GM19438 (cell line): ENCODE data around the gene IGFBP5.

Experiments used
- ATAC-seq: cut with Tn5 transposase; IDR thresholded peaks from one replicate; pipeline ENCODE4 v1.9.1; 2021; ENCODE audit warnings: low read depth; ENCODE audit not compliant: unreplicated experiment

IGFBP5 gene

DNA sequence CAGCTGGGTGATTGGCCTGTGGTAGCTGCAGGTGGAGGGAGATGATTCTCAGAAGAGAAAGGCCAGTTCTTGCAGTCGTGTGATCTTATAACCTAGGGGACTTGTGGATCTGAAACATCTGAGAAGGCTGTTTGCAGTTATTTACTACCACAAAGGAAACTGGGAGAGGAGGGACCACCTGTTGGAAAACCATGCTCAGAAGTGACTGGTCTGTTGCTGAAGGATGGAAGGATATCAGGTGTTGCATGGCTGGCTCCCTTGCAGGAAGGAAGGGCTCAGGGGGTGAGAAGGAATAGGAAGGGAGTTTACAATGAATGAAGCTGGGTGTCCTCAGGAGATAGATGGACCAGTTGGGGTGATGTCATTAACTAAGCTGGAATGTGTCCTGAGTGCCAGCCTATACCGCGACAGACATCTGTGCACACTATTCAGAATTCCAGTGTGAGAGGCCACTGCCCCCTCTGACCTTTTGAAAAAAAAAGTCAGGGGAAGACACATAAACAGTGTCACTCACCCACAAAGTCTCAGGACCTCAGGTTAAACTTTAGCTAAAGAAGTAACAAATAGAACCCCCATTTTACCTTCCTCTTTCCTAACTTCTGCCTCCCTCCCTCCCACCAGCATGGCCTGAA is 44.6 kb downstream of the IGFBP5 start:
- ATAC-seq, result no peak

DNA sequence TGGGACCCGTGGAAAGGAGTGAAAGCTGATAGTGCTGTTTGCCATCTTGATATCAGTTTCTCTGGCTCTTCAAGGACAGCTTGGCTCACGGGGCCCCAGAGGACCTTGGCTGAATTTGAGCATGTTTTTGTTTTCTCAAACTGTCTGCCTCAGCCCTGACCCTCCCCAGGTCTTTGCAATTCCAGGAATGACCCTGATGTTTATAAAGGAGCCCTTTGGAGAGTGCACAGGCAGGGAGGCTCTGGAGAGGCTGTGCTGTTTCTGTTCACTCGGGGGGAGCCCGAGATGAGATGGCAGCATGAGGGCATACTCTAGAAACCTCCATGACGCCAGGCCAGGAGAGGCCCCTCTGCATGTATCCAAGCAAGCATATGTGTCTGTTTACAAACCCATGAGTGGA is 45.8 kb downstream of the IGFBP5 start:
- no peak for ATAC-seq

DNA sequence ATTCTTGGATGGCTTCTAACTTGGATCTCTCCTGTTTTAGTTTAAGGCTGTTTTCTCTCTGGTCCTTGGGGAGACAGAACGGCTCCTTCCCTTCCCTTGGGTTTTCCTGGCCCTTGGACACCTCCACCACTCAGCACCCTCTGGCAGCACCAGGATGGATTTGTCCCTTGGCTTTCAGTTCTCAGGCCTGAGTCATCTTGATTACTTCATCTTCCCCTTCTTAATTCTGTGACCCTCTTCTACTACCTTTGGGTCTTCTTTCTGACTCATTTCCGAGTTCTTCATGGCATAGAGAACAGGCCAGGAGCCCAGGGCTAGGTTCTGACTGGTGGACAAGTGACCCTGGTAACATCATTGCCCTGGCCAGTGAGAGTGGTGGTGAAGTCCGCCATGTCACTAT is 47.2 kb downstream of the IGFBP5 start:
- no peak for ATAC-seq

DNA sequence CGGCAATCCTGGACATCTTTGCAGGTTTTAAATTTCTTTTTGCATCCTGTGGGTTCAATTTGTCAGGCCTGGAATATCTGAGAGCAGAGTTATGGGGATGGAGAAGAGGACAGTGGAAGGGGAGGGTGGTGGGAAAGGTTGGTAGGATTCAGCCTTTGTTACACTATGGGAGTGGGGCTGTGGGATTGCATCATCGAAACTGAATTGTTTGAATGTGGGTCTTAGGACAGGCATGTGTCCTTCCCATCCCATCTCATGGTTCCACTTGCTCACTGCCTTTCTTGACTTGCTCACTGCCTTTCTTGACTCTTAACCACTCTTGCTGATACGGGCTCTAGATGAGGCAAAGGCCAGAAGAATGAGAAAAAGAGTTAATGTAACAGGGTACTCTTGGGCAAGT is 49.2 kb downstream of the IGFBP5 start:
- no peak for ATAC-seq

DNA sequence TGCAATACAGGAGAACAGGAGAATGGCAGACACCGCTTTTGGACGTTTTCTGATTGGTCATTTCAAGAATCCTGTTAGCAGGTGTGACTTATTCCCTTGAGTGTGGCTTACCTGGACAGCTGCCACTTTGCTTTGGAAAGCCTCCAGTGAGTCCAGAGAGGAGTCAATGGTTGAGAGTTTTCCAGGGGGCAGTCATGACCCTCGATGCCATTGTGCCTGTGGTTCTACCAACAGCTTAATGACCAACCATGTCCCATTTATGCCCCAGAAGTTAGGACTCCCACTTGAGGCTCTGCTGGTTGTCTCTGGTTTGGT is 49.8 kb downstream of the IGFBP5 start:
- no peak for ATAC-seq

DNA sequence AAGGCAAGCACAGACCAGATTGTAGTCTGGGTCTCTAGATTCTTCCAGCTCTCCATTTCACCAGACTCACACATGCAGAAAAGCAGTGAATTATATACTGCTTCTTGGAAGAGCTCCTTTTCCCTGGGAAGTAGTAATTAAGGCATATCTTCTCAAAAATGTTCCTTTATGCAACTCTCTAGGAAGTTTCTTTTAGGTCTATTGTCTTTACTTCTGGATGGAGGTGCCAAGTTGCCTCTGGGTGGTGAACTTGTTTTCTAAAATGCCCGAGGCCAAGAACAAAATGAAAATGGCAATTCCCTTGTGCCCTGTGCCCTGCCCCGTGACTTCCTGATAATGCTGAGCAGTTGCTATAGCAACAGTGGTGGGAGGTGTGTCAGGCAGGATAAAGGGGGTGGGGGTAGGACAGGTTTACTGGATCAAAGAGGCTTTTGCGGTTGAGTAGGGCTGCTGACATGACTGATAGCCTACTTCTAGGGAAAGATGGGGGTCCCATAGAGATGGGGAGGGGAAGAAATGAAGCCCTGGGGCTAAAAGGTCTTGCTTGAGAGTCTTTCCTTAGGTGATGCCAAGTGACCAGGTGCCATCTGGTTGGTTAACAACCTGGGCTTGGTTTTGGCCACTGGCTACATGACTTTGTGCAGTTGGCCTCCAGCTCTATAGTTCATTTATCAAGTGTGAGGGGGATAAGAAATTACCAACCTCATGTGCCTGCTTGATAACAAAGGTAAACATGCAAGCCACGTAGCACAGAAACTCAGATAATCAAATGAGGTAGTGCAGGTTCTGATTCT is 50.3 kb downstream of the IGFBP5 start:
- no peak for ATAC-seq

DNA sequence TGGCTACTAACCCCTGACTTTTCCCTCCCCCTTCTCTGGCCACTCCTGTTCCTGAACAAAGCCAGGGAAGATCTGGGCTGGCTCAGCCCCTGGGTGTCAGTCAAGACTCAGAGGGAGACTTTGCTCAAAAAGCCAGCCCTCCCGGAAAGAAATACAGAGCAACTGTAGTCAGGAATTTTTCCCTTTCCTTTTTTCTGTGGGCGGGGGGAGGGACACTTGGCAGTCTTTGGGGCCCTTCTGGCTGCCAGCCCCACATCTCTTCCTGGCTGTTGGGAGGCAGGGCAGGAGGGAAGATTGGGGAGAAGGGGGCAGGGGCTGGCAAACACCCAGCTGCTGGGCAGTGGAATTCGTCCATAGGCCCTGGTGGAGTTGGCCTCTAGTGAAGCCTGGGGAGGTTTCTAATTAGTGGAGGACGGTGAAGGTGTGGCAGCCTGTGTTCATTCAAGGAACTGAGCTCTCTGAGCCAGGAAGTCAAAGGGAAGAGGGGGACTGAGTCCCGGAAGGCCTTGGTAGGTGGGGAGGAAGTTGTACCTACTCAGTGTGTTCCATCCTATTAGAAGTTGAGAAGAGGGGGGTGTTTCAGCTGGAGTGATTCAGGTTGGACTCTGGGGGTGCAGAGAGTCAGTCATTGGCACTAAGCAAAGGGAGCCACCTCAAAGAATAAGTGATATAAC is 51.2 kb downstream of the IGFBP5 start:
- no peak for ATAC-seq

DNA sequence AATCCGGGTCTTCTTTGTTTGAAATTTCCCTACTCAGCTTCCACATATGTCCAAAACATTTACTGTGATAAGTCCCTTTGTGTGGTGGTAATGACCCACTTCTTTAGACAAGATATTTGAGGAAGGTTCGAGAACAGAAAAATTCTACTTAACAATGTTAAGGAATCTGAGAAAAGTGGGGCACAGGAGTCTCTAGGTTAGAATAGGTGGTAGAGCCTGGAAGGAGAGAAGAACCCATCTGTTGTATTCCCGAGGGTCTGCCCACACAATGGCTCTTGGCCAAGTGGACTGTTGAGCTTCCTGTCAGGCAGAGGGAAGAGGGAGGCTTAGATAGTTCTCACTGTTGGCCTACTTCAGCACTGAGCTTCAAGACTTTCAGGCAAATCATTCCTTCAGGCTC is 57.9 kb downstream of the IGFBP5 start:
- ATAC-seq, result no peak

DNA sequence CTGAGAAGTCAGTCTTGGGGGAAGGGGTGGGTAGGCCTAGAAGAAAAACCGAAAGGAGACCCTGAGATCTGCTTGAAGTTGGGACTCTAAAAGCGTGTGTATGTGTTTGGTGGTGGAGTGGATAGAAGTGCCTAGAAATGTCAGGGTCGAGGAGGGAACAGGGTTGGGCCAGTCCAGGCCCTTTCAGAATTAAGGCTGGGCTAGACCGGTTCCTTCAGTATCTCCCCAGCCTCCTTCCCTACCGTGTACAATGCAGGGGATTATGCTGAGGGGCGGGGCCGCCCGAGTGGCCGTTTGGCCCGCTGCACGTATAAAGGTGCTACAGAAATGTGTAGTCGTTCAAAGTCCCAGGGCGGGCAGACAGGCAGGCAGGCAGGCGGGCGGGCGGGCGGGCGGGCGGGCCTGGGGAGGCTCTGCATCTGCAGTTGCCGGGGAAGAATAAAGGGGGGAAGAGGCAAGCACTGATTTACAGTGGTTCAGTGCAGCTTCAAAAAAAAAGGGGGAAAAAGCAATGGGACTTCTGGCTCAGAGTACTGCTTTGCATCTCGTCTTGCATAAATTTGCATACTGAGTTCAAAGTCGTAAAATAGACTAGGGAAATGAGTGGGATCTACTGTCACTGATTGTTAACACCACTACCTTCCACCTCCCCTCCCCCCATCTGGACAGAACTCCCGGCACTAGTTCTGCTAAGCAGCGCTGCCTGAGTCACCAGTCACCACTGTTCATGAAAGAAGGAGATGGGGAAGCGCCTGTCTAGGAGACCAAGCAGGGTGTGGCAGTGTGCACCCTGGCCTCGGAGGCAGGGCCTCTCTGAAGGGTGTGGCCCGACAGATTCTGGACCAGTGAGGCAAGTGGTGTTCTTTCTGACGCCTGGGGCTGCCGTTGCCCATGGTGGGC is 58.5 kb downstream of the IGFBP5 start:
- no peak for ATAC-seq

DNA sequence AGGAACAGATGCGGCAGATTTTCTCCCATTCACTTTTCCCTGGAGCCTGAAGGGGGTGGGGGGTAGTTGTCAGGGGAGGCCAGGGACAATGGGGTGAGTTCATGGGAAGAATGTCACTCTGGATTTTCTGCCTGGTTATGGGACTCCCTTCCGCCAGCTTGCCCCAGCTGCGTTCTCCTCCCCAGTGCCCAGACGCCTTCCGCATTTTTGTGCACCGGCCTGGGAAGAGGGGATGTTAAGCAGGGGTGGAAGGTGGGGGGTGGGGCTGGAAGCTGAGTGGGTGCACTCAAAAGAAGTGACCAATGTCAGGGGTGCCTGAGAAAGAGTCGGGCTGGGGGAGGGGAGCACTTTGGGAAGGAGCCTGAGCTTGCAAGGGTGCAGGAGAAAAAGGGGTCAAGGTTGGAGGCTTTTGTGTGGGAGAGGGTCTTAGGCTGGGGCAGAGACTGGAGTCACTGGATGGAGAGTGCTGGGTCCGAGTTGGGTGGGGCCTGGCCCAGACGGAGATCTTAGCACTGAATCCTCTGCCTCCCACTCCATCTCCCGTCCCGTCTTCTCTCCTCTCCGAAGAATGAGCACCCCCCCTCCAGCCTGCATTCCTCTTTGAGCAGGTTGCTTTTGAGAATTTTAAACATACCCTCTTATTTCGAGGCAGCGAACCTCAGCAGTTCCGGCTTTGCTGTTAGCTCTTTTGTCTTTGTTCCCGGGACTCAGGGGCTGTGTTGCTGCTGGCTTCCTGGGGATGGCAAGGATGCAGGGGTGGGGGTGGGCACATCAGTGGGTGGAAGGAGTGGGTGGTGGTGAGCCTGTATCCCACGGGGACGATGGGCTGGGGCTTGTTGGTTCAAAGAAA is 59.4 kb downstream of the IGFBP5 start:
- ATAC-seq, result no peak

DNA sequence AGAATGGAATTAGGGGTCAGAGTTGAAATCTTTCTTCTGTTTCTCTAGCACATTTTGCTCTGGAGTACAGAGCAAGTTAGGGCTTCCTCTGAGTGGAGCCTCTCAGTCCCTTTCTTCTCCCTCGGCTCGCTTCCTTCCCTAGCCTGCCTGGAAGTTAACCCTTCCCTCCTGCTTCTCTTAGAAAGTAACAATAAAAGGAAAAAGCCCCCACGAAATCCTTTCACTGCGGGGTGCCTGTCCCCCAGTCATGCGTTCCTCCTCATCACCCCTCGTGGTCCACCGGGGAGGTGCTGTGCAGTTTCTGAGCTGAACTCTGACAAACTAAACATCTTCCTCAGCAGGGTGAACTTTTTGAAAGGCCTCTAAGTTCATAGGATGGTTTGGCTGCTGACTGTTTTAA is 60.2 kb downstream of the IGFBP5 start:
- no peak for ATAC-seq

DNA sequence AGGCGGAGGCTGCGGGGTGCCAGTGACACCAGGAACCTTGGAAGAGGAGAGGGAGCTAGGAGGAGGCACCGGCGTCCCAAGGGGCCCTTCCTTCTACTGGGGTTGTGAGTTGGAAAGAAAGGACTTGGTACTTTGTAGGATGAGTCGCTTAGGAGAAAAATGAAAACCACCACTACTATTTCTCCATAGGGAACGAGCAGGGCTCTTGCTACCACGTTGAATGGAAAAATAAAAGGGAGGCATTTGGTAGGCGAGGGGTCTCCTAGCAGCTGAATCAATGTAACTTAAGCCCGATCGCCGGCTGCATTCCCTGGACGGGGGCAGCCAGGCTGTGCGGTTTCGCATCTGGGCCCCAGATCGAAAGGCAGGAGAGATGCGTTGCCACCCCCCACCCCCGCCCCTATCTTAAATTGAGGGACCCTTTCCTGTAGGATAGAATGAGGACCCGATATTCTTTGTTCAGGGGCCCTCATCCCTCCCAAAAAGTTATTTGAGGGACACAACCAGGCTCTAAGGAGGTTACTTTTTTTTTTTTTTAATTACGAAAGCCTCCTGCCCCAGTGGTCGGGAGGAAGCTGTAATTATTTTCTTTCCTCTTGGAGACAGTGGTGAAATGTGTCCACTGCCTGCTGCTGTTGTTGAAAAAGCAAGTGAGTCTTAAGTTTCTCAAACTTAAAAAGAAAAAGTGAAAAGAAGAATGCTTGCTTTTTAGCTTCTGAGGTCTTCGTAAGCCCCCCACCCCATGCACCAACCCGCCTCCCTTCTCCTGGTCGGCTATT is 60.8 kb downstream of the IGFBP5 start:
- no peak for ATAC-seq

DNA sequence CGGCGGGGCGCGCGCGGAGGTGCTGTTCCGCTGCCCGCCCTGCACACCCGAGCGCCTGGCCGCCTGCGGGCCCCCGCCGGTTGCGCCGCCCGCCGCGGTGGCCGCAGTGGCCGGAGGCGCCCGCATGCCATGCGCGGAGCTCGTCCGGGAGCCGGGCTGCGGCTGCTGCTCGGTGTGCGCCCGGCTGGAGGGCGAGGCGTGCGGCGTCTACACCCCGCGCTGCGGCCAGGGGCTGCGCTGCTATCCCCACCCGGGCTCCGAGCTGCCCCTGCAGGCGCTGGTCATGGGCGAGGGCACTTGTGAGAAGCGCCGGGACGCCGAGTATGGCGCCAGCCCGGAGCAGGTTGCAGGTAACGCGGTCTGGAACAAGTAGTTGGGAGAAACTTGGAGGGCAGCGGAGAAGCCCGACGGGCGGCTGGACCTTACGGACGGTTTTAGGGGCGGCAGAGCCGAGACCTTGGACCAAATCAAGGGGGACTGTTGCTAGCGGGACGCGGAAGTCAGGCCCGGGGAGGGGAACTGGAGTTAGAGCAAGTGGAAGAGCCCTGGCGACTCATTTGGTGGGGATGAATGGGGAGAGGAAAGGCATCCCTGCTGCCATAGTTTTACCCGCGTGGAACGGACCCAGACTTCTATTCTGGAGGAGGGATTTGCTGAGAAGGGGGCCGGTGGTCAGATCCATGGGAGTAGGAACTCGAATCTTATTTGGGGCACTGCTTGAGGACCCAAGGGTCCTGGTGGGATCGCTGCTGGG is 61.6 kb downstream of the IGFBP5 start:
- ATAC-seq, result no peak

DNA sequence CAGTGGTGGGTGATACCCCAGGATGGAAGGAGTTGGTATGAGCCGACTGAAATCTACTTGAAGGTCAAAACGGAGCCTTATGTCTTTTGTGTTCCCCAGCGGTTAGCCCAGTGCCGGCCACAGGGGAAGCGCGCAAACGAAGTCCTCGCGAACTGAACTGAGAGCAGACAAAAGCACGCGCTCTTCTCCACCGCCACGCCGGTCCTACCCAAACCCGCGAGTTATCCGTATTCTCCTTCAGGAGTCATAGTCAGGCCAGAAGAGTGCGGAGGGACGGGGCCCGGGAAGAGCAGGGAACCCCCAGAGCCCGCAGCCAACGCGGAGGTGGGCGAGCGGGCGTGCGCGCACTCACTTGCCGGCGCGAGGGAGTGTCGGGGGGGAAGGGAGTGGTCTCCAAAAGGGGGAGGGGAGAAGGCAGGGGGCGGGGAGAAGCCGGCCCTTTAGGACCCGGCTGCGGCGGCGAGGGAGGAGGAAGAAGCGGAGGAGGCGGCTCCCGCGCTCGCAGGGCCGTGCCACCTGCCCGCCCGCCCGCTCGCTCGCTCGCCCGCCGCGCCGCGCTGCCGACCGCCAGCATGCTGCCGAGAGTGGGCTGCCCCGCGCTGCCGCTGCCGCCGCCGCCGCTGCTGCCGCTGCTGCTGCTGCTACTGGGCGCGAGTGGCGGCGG is 62.3 kb downstream of the IGFBP5 start, which contains the start of gene IGFBP2:
IGFBP2 (plus strand) TSS at position 469 of the 664 bp plus-strand sequence; CDS start at position 573, 104 bp downstream.
- no peak for ATAC-seq

DNA sequence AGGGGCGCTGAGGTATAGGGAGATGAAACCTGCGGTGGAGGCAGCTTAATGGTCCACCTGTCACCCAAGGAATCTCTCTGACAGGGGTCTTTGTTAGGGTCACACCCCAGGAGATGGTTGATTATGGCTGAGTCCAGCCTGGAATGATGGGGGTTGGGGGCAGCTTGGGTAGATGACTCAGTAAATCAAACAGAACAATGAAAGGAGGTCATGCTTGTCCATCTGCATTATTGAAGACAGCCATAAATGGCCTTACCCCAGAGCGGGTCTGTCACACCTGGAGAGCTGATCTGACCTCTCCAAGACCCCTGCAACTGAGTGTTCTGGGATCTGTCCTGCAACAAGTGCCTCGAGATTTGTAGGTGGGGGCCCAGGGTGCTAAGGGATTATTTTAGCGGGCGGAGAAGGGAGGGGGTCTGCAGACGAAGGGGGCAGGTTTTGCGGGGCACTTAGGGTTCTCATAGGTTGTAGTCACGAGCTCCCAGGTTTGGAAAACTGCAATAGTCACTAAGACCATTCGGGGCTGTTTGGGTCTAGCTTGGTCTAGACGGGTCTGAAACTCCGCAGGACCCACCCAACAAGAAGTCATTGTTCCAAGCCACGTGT is 62.9 kb downstream of the IGFBP5 start:
- ATAC-seq, result no peak

DNA sequence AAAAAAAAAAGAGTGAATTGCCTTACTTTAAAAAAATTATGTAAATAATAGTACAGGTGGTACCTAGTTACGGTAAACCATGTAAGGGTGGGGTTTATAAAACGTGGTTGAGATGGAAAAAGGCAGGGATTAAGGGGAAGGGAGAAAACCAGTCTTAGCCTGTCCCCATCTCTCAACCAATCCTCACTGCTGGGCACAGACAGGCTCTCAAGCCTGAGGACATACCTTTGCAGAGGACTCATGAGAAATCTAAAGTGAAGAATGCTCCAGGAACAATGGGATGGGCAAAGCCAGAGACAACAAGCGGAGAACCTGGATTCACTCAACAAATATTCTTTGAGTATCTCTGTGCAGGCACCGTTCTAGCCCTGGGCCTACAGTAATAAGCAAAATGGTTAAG is 65.6 kb downstream of the IGFBP5 start:
- ATAC-seq, result no peak

DNA sequence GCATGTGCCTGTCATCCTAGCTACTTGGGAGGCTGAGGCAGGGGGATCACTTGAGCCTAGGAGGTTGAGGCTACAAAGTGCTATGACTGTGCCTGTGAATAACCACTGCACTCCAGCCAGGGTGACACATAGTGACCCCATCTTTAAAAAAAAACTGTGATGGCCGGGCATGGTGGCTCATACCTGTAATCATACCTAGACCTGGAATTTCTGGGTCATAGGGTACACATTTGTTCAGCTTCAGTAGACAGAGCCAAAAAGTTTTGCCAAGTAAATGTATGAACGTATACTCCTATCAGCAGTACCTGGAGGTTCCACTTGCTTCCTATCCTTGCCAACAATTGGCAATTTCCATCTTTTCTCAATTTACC is 68.5 kb downstream of the IGFBP5 start:
- ATAC-seq, result no peak
